NCI-H2227 treated with DMSO at 0.1 percent for 48 hours (cell line): Measurements from ENCODE around the gene CES5A.
"Not testable (repeated sequence)": the region's sequence is repeated elsewhere in the genome, so short reads cannot be mapped to it uniquely, and the experiment has no call there.

Source experiments
- DNase-seq: peaks from one replicate; lab custom pipeline; 2025; lab: John Stamatoyannopoulos, UW

Gene CES5A

DNA sequence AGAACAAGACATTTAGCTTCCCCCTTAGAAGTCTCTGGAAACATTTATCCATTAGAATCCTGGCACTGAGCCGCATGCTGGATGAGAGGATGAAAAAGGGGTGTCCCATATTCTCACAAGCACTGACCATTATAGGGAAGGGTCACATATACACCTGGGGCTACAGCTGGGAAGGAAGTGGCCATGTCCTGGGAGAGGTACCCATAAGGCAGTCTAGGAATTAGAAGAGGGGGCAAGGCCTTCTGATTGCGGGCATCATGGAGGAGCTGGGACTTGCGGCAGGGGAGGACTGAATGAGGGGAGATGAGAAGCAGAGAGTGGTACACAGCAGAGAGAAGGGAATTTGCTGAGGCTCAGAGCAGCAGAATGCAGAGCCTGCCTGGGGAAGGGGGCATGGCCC, 45.9 kb downstream of the CES5A start:
- not testable (repeated sequence) for DNase-seq

DNA sequence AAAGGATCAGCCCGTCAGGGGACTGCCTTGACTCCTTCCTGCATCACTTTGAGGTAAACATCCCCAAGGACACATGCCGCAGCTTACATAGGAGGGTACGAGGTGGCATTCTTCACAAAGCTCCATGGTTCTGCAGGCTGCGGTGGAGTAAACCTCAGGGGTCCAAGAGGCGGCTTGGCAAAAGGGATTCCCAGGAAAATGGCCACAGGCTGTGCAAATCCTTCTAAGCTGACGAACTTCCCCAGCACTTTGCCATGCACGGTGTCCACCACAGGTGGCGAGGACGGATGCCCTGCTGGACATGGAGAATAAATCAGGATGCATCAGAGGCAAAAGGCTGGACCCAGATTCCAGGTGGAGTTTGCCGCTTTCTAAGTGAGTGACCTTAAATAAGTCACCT, 46.5 kb downstream of the CES5A start:
- no peak for DNase-seq

DNA sequence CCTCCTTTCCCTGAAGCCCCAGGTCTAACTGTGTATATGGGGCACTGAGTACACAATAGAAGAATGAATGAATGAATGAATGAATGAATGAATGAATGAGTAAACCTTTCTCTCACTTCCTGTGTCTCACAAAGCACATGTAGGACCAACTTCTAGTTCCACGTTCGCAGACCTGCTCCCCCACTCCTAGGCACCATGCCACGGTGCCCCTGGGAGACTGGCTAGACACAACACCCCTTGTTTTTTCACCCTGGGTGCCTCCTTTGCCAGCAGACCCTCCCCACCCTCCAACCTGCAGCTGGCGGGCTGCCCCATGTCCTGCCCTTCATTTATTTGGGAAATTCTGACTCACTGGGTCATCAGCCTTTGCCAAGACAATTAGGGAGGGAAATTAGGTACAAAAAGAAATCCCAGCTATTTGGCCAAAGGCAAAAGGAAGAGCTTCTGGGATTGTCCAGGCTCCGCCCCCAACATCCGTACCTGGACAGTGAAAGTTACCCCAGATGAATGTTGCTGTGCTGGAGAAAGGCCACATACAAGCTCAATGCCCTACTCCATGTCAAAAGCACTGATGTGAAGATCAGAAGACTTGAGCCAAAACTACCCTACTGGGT, 50.0 kb downstream of the CES5A start:
- no peak for DNase-seq

DNA sequence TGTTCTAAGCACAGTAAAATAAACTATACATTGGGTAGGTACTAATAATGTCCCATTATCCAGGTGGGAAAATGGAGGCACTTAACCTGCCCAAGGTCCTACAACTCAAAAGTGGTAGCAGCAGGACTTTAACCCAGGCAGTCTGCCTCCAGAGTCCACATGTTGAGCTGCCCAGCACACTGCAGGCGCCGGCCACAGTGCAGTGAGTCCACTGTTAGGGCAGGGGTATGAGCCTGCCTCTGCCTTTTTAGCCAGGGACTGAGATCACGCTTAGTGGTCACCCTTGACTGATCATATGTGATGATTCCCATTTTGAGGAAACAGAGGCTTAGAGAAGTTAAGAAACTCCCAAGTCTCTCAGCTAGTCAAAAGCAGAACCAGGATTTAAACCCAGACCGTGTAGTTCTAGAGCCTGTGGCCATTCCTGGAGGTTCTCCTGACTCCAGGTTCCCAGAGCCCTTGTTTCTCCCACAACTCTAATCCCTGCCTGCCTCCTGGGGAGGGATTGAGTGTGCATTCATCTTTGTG, 50.6 kb downstream of the CES5A start:
- DNase-seq = no peak

DNA sequence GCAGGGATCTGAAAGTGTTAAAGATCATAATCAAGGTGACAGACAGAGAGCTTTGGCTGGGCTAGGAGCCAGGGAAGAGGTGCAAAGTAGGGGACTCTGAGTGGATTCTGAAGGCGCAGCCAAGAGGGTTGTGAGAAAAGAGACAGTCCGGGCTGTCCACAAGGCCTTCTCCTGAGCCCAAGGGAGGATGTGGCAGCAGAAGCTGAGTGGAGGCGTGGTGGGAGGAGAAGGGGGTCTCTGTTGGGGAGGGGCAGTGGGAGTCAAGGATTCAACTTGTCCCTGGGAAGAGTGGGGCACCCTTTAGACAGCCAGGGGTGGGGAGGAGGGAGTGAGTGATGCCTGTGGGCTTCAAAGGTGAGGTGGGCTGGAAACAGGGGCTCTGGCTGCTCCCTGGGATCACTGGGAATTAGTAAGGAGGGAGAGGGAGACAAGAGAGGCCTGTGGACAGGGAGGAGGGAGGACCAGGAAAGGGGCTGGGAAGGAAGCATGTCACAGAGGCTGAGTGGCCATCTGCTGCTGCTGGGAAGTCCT, 52.8 kb downstream of the CES5A start:
- DNase-seq = no peak

DNA sequence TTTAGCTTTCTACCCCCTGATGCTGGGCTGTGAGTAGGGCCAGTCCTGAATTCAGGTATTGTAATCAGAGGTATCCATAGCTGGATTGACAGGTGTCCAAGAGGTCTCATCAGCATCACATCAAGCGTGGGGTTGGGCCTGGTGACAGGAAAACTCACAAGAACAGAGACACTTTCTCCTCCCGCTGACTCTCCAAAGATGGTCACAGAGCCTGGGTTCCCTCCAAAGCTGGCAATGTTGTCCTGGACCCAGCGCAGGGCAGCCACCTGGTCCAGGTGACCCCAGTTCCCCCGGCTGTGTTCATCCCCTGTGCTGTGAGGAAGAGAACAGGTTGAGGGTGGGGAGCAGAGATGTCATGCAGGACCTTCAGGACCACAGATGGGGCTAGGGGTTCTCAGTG, 54.0 kb downstream of the CES5A start:
- no peak for DNase-seq

DNA sequence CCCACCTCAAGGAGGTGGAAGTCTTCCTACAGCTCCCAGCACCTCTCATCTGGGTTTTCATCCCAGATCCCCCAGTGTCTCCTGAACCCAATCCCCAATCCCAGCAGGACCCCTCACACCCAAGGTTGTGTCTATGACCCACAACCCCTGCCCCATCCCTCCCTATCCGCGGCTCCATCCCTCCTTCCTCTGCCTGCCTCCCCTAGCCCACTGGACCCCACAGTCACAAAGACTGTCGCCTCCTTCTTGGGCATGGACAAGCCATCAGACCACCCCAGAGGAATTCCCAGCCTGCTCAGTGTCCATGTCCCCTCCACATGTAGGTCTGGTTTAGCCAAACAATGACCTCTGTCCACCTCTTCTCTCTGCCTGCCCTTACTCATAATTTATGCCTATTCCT, 54.6 kb downstream of the CES5A start:
- DNase-seq = no peak

DNA sequence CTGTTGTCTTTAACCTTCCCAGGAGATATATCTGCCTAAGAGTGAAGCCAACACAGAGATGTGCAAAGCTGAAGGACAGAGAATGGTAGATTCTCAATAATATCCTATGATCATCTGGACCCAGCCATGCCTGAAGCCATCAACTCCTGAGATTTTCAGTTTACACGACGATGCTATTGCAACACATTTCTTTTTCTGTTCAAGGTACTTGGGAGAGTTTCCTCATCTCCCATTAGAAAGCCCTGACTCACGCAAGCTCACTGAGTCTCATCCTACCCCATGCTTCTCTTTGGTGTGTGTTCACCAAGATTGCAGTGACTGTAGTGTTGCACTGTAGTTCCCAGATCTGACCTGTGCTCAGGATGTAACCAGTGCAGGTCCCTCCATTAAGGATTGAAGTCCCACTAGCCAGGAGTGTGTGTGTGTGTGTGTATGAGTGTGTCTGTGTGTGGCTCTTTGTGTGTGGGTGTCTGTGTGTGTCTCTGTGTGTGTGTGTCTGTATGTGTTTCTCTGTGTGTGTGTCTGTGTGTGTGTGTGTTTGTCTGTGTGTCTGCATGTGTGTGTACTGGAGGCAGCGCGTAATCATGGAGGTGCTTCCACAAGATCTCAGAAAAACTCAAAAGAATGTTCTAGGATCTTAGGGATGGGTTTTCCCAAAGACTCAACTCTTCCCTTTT, 57.8 kb downstream of the CES5A start:
- no peak for DNase-seq

DNA sequence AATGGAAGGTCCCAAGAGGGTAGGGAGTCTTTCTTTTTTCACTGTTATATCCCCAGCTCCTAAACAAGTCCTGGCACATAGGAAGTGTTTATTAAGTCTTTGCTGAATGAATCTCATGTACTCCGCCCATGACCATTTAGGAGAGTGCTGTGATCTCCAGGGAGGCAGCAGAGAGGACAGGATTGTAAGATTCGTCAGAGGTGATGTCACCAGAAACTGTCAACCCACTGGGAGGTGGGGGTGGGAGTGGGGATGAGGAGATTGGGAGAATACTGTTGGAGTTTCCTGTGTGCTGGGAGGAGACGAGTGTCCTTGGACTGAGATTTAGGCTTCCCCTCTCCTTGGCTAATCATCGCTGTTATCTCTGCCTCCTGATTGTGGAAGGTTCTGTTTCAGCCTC, 59.0 kb downstream of the CES5A start:
- DNase-seq = not testable (repeated sequence)

DNA sequence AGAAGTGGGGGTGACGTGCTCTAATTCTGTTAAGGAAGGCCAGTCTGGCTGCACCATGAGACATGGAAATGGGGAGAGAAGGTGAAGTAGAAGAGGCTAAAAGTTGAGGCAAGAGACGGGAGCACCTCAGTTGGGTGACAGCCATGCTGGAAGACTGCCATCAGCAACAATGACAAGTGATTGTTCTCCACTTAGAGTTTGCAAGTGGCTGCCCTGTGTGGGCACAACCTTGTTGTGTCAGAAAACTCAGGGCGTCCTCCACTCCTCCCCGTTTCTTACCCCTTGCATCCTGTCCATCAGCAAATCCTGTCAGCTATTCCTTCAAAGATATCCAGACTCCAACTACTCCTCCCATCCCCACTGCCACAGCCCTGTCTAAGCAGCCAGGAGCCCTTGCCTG, 59.9 kb downstream of the CES5A start:
- DNase-seq = no peak

DNA sequence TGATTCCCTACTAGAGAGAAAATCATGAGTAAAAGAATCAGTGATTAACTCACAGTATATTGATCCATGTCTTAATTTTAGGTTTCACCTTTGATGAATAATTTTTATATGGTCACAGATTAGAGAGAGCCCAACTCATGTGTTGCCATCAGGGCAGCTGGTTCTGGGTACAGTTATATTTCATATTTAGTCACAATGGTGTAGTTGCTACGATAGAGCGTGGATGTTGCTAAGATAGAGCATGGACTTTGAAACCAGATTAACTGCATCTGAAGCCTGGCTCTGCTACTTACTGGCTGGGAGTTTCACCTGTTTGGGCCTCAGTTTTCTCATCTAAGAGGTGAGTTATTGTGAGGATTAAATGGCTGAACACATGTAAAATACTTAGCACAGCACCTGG, 61.0 kb downstream of the CES5A start:
- DNase-seq = not testable (repeated sequence)

DNA sequence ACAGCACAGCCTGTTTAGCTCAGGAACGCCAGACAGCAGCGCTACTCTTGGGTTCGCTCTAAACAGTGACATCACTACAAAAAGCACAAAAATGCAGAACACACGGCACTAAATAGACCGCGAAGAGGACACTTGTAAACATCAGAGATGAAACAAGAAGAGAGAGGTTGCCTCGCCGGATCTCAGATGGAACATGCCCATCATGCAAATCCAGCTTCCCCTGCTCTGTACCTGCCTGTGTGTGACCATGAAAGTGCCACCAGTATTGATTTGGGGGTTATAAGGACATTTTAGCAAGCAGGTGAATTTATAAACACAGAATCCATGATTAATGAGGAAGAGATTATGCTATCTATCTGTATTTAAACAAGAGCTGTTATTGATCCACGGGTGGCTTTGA, 61.4 kb downstream of the CES5A start:
- DNase-seq = not testable (repeated sequence)

DNA sequence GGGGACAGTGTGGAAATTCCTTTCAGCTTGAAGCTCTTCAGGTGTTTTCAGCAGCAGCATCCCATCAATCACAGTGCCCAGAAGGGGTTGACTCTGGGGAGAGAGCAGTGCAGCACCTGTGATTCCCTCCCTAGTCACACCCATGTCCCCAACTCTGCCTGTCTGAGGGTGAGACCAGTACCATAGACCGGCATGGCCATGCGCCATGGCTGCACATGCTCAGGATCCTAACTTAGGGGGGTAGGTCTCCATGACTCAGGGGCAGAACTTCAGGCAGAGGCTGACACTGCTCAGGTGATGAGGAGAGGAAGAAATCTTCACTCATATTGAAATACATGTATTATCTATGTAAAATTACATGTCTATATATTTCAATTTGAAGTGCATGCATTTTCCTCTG, 62.2 kb downstream of the CES5A start:
- no peak for DNase-seq

DNA sequence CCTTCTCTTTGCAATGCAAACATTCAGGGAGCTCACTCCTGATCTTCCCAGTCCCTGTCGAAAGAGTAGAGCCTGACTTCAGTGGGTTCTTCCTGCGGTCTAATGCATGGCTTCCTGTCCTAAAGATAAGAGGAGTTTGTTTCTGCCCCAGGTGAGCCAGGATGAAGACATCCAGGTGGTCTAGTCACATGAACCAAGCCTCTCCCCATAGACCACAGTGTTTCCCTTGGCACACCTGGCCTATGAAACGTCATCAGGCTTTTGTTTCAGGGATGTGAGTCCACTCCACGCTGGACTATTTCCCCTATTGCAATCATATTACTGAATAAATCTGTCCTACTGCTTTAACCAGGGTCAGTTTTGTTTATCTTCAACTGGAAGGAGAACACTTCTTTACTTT, 63.4 kb downstream of the CES5A start:
- DNase-seq = no peak

DNA sequence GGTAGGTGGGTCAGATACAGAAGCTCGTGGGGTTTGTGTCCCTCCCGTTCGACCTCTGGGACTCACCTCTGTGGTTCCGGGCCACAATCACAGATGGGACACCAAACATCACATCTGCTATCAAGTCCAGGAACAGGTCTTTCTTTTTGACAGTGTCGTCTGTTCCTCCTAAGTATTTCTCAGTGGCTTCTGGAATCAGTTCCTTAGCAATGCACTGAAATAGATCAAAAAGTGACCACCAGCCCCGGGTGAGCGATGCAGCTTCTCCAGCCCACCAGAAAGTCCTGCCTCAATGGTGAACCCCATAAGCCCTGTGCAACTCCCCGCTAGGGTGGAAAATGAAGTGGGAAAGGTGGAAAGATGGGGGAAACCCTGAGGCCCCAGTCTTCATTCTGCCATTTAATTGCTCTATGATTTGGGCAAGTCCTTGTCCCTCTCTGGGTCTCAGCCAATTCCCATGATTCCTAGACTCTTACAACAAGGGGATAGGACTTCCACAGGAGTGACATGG, 64.7 kb downstream of the CES5A start:
- no peak for DNase-seq

DNA sequence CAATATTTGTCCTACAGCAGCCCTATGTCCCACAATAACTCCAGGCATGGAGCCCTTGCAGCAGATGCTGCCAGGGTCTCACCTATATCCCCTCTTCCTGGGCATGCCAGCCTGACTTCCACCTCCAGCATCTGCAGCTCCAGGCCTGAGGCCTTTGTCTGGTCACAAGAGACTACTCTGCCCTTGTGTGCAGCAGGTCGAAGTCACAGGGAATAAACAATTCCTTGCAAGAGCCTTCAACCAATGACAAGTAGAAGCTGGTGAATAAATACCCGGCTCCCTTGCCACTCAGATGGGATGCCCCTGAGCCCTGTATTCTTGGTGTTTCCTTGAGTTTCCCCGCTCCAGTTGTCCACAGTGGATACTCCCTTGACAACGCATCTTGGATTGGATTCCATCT, 65.3 kb downstream of the CES5A start:
- DNase-seq = no peak

DNA sequence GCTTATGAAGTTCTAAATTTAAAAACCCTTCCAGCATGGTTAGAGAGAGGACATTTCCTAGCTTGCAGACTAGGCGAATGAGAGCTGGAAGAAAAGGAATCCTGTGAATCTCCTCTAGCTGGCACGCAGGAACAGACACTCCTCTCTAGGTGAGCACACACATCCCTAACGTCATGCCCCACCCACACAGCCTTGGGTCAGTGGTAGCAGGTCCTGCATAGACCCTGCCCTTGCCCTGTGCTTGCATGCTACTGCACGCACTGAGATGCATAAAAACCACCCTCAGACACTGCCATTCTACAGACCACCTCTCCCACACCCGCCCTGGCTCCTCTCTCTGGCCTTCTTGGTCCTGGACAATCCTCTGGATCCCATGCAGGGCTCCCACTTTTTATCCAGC, 65.8 kb downstream of the CES5A start:
- DNase-seq = no peak

DNA sequence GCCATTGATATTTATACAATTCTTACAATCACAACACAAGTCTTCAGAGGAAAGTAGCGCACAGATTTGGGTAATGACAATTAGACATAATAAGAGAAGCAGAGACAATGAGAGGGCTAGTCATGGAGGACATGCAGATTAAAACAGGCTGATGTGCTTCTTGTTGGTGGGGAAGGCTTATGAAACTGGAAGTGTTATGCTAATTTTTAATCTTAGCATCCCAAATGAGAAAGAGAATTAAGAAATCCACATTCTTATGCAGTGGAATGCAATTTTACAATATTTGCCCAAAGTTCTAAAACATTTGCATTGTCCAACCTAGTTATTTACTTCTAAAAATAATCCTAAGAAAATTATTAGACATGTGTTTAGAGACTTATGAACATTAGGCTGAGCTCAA, 66.9 kb downstream of the CES5A start:
- DNase-seq = not testable (repeated sequence)

DNA sequence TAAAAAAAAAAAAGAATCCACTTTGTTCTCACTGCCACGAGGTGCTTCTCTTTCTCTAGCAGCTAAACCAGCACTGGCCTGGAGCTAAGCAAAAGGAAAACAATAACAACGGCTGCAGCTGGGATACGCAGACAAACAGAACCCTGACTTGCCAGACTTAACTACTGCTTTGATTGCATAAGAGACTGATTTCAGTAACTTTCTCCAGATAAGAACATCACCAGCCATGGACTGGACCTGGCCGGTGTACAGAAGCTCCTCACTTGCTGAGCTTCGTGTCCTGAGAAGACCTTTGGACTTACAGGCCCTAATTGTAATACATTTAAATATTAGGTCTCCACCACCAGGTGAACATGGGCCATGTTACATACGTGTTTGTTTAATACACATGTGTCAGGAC, 70.1 kb downstream of the CES5A start:
- not testable (repeated sequence) for DNase-seq

DNA sequence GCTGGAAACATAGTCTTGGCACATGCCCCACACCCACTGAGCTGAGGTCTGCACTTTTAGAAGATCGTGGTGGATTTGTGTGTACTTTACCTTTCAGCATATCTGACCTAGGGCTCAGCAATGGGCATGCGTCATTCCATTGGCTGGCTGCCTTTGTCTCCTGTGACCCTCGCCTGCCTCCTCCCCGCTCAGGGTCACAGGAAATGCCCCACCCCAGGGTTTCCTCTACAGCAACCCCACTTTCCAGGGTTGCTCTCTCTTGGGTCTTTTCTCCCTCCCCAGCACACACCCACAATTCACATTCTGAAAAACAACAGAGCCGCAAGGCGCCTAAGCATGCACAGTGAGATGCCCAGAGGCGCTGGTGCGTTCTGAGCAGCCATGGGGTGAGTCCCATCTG, 71.5 kb downstream of the CES5A start:
- DNase-seq = not testable (repeated sequence)
